ENCODE data around the gene SLC52A1. TPM values are rescaled to one million over a fixed set of nuclear protein-coding genes. Genes with fewer than 3 reads are reported as not detected.

SLC52A1 gene
- polyA plus RNA-seq, 1 of the 3 experiments (the other 2 are of a cell fraction): 0.49 TPM

- no peak overlapping the region for H2AFZ ChIP-seq (ENCODE audit: low read depth)
- H3K9me3 ChIP-seq: no peaks in the 10 kb centered on the region
- H3K79me2 ChIP-seq (ENCODE audit: insufficient read depth): no peaks in the 10 kb centered on the region
- ChIA-PET CTCF (interaction anchor here (1.1 to 2.5 kb wide), 4 partner anchors 10 to 41 kb away, joined by 3 to 12 read pairs (median 4); no protein-coding TSS in a partner anchor), POLR2A (interaction anchor here (0.6 kb wide), 1 partner anchor 101 kb away, joined by 3 read pairs; no protein-coding TSS in a partner anchor)
- no peak for TF ChIP-seq SIN3A (IDR thresholded peaks at IDR 0.05; ENCODE audit: borderline replicate concordance, low read depth, low read length)
- no peak for TF ChIP-seq MAX (IDR thresholded peaks at IDR 0.05; ENCODE audit: low read depth)
- no peak for TF ChIP-seq MXI1 (IDR thresholded peaks at IDR 0.05; ENCODE audit: low read depth, low read length)
- TF ChIP-seq RAD21 (IDR thresholded peaks at IDR 0.05; ENCODE audit: low read length): no peak
- no peak for TF ChIP-seq USF1 (IDR thresholded peaks at IDR 0.05; ENCODE audit: borderline replicate concordance, low read depth)
- no peaks in the 10 kb centered on the region for H4K20me1 ChIP-seq (ENCODE audit: insufficient read depth)
- H3F3A ChIP-seq (replicated peaks; ENCODE audit: insufficient read depth): peaks cover 13% of the 10 kb centered on the region
- 86% methylated on average over 6 of the region's 6 CpGs for WGBS (ENCODE audit: low lambda C conversion rate)
- no peak overlapping the region for H3K9ac ChIP-seq
- no peak overlapping the region for H3K27ac ChIP-seq (ENCODE audit: low read depth in 2 of 2, low read length in 1 of 2)
- H3K27me3 ChIP-seq (ENCODE audit: insufficient read depth): no peaks in the 10 kb centered on the region
- H3K4me1 ChIP-seq (ENCODE audit: control insufficient read depth in 1 of 2, insufficient read depth in 2 of 2, low read depth in 1 of 2, low read length in 1 of 2): no peaks in the 10 kb centered on the region; a peak in 1 of 4 replicates
- H3K9me2 ChIP-seq: no peaks in the 10 kb centered on the region
- H3K4me3 ChIP-seq (ENCODE audit: low read depth in 2 of 2, low read length in 1 of 2): no peak overlapping the region
- peaks cover 4 to 7% of the 10 kb centered on the region in 2 experiments for H3K36me3 ChIP-seq (replicated peaks in 1 of 2; ENCODE audit: control insufficient read depth in 1 of 2, insufficient read depth in 2 of 2, low read length in 1 of 2)
- DNase-seq: no peak
- H3K4me2 ChIP-seq: no peak overlapping the region
These were observed 7.9 kb downstream of the SLC52A1 start for GRCh38 chr17:5027299-5027698.

GRCh38 chr17:5024604-5025003, 10.6 kb downstream of the SLC52A1 start:
- TF ChIP-seq REST (IDR thresholded peaks at IDR 0.05; ENCODE audit: low read depth, low read length): no peak
- H2AFZ ChIP-seq (ENCODE audit: low read depth): no peak overlapping the region
- ChIA-PET POLR2A (no interaction called here), CTCF (no interaction called here)
- H3K4me2 ChIP-seq: no peak overlapping the region
- H3K27ac ChIP-seq (ENCODE audit: low read depth in 2 of 2, low read length in 1 of 2): no peak overlapping the region
- H3K9ac ChIP-seq: no peak overlapping the region
- H3K9me3 ChIP-seq: no peaks in the 10 kb centered on the region
- H4K20me1 ChIP-seq (ENCODE audit: insufficient read depth): no peaks in the 10 kb centered on the region
- no peaks in the 10 kb centered on the region for H3K9me2 ChIP-seq
- peaks cover 13% of the 10 kb centered on the region for H3F3A ChIP-seq (replicated peaks; ENCODE audit: insufficient read depth)
- 98% methylated on average over 4 of the region's 4 CpGs for WGBS (ENCODE audit: low lambda C conversion rate)
- H3K36me3 ChIP-seq (replicated peaks in 1 of 2; ENCODE audit: control insufficient read depth in 1 of 2, insufficient read depth in 2 of 2, low read length in 1 of 2): peaks cover 12 to 27% of the 10 kb centered on the region in 2 experiments
- DNase-seq: no peak
- H3K4me1 ChIP-seq (ENCODE audit: control insufficient read depth in 1 of 2, insufficient read depth in 2 of 2, low read depth in 1 of 2, low read length in 1 of 2): no peaks in the 10 kb centered on the region
- no peaks in the 10 kb centered on the region for H3K27me3 ChIP-seq (ENCODE audit: insufficient read depth)
- no peak overlapping the region for H3K4me3 ChIP-seq (ENCODE audit: low read depth in 2 of 2, low read length in 1 of 2)
- no peaks in the 10 kb centered on the region for H3K79me2 ChIP-seq (ENCODE audit: insufficient read depth)

All from SK-N-SH (cell line).